ENCODE results near the gene C2orf42.

GRCh38 chr2:70188460-70188859 is 2.4 kb downstream of the C2orf42 start:
- TF ChIP-seq CTCF (IDR thresholded peaks at IDR 0.05; ENCODE audit: low read depth, low read length, missing input control) (no peak), RAD21 (IDR thresholded peaks at IDR 0.05) (peak; percentile 30 to 43), REST (IDR thresholded peaks at IDR 0.05) (peak; percentile 57), GABPA (IDR thresholded peaks at IDR 0.05 in 1 of 2, conservative IDR thresholded peaks at IDR 0.05 in 1 of 2) (peak in 1 of 2 donors; percentile 56)

Measured in liver (tissue), 3 donors.